HG03575 (cell line): ENCODE measurements around the gene SULT4A1.

Experiments
- ATAC-seq: cut with Tn5 transposase; IDR thresholded peaks from one replicate; pipeline ENCODE4 v1.9.1; 2021; ENCODE audit not compliant: unreplicated experiment, insufficient number of reproducible peaks, low FRiP score; ENCODE audit errors: extremely low read depth

The SULT4A1 gene

DNA sequence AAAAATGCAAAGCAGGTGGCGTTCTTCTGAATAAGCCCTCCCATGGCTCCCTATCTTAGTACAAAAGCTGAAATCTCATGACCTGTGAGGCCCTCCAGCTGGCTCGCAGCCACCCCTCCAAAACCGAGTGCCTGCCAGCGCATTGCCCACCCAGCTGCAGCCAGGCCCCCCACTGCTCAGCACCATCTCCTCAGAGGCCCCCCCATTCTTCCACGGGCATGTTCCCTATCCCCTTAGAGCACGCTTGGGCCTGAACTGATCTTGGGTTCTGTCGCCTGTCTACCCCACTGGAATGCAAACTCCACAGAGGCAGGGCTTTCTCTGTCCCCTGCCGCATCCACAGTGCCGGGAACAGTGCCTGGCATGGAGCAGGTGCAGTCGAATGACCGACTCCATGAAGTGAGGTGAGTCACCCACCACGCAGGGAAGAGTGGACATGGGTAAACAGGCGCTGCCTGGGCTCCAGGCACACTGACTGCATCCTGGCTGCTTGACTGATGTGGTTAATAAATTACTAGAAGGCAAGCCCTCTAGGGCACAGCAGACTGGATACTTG lies 38.9 kb downstream of the SULT4A1 start:
- ATAC-seq: no peak

DNA sequence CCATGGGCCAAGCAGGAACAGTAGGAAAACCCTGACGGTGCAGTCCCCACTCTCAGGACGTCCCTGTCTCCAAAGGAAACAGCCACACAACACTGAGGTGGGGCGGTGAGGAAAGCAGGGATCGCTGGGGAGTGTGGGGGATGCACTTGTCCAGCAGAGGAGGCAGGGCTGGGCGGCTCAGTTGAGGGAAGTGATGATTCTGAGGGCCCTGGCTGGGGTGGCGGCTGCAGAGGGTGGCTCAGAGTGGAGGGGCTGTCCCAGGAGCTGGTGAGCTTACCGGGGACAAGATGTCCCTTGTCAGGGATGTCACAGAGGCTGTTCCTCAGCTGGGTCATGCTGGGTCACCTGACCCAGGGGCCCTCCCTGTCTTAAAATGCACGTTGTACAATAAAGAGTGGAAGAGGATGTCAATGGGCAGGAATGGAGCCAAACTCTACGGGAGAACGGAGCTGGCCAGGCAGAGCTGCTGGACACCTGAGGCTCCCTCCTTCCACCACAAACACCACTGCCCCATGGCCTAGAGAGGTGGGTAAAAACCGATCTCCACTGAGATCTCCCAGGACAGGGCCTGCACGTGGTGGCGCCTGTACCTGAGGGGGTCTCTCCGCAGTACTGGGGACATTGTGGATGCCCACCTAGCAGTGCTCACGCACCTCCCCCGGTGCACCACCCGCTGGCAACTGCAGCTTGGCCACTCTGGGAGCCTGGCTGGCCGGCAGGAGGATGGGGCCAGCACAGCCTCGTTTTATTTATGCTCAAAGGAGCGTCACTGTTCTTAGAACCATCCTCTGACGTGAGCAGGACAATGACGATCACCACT lies 40.5 kb downstream of the SULT4A1 start:
- no peak for ATAC-seq

DNA sequence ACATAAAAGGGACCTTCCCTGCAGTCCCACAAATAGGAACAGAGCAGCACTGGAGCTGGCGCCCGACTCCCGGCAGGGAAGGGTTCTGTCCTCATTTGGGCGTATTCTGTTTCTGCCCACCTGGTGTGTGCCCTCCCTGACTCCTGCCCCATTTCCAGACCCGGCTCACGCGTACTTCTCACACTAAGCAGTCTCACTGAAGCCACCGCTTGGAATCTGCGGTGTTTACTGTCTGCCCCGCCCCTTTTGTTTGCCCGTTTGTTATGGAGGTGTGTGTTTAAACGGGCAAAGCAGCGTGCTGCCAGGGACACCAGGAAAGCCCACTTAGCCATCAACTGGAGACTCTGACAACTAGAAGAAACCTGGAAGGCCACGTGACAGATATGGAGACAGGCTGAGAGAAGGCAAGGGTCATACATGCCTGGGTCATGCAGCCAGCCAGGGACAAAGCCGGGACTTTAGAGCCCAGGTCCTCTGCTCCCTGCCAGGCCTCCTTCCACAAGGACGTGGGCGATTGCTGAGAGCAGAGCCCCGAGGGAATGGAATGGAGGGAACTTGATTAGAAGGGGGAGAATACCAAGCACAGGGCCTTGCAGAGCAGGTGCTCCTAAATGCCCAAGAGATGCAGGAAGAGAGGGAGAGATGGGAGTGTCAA lies 41.5 kb downstream of the SULT4A1 start:
- no peak for ATAC-seq

DNA sequence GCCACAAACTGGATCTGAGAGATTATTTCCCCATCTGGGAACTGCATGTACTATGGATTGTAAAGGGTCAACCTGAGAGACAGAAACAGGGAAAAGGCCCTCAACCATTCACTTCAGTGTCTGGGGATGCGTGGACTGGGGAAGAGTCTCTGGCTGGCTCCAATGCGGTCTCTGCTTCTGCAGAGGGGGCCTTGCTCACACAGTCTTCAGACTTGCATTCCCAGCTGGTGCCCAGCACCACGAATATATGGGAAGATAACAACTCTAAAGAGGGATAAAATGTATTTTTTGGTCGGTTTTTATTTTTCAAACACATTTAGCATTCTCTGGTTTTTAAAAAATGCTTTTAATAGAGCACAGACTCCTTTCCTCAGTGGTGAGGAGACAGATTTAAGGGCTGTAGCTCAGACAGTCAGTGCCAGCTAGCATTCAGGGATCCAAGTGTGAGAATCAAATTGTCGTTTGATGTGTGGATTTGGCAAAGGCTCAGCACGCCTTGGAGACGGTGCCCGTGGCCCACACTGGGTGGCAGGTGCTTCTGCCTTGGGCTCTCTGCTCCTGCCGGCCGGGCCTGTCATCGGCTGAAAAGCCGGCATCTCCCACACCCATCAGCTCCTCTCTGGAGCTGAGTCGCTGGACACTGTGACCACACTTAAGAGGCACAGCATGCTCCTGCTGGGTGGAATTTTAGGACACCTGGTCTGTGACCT lies 42.2 kb downstream of the SULT4A1 start:
- no peak for ATAC-seq

GRCh38 chr22:43819421-43819921 lies 42.8 kb downstream of the SULT4A1 start:
- no peak for ATAC-seq

DNA sequence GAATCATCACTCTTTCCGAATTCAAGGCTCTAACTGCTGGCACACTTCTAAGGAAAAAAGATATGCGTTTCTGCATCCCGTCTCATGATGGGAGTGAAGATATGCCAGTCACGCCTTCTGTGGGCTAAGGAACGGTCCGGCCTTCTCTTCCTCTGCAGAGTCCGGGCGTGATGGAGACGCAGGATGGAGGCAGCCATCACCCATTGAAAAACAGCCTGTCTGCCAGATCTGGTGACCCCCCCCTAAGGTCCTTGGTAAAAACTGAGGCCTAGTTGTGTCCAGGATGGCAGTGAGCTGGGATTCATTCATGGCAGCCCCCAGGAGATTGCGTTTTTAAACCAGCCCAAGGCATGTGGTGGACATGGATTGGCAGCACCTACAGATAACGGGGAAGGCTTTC lies 43.3 kb downstream of the SULT4A1 start:
- no peak for ATAC-seq

- ATAC-seq: no peak
These were observed 44.9 kb downstream of the SULT4A1 start for GRCh38 chr22:43817402-43817801.

DNA sequence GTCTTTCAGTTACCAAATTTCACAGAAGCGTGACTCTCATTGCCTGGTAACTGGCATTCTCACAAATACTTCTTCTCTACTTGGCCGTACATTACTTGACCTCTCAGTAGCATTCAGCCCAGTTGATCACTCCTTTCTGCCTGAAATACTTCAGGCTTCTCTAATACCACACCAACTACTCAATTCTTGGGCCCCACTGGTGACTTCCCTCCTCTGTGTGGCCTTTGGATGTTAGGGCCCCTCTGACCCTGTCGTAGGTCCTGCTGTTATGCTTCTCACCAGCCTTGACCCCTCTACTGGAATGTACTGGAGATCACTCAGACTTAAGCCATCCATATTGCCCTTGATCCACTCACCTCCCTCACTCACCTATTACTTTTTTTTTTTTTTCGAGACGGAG lies 48.0 kb downstream of the SULT4A1 start:
- no peak for ATAC-seq

- ATAC-seq: no peak
These were observed 49.4 kb downstream of the SULT4A1 start for GRCh38 chr22:43812890-43813289.

GRCh38 chr22:43812149-43812842 lies 50.0 kb downstream of the SULT4A1 start, which contains the start of gene EFCAB6:
Gene EFCAB6 (minus strand): TSS chr22:43812305. CDS start chr22:43782318, 29,987 bp downstream.
- ATAC-seq: no peak

DNA sequence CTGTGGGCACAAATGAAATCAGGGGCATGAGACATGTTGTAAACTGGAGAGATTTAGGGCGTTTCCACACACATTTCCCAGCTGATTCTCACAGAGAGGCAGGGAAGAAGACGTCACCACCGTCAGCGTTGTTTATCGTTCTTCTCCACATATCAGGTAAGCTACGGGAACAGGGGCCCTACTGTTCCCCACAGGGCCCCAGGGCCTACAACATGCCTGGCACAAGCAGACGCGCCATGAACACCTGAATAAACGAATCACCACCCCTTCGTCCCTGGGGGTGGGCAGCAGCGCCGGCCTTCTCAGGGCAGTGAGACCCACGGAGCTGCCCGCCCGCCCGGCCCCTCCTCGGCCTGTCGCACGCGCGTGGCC lies 50.5 kb downstream of the SULT4A1 start:
- ATAC-seq: no peak

DNA sequence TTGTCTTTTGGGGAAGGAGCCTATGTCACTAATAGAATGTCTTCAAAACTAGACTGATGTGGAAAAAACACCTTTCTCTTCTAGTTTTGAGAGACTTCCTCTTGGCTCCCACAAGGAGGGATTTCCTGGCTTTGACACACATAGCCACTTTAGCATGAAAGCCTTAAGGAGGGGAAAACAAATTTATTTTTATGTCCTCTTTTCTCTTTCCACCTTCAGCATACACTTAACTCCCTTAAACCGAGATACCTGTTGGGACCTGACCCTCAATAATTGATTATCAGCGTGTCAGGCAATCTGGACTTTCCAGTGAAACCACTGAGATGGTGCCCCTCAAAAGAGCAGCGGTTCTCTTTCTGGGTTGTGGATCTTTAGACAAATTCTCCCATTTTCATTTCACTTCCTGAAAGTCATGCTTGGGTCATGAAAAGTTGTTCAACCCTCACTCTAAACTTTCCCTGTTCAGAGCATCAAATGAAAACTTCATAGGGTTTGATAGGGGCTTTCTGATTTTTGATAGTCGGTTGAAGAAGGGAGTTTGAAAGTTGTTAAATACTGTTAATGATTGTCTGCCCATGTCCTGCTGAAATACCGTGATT lies 59.3 kb downstream of the SULT4A1 start:
- ATAC-seq: no peak

DNA sequence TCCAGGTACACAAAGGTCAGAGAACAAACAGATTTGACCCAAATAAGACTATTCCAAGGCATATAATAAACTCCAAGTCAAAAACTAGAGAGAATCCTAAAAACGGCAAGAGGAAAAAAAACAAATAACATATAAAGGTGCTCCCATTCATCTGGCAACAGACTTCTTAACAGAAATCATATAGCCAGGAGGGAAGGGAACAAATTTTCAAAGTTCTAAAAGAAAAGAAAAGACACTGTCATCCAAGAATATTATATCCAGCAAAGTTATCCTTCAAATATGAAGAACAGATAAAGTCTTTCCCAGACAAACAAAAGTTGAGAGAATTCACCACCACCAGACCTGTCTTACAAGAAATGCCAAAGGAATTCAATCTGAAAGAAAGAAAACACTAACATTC lies 61.3 kb downstream of the SULT4A1 start:
- ATAC-seq: no peak

- no peak for ATAC-seq
These were observed 63.8 kb downstream of the SULT4A1 start for GRCh38 chr22:43798492-43798891.

- ATAC-seq: no peak
These were observed 65.7 kb downstream of the SULT4A1 start for GRCh38 chr22:43796567-43796966.

DNA sequence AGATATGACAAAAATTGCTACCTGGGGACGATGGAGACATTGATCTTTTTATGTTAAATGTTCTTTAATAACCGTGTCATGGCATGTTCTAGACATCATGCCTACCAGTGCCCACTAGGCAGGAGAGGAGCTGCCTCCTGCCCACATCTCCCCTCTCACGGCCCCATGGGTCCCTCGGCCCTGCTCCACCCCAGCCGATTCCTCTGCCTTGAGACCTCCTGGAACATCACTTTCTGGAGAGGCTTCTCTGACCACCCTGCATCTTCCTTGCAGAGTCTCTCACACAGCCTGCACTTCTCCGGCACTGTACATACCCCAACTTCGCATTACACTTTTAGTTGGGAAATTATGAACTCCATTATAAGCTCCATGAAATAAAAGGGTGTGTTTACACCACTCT lies 67.0 kb downstream of the SULT4A1 start:
- no peak for ATAC-seq

GRCh38 chr22:43792905-43793304 lies 69.4 kb downstream of the SULT4A1 start:
- ATAC-seq: no peak

- ATAC-seq: no peak
These were observed 72.9 kb downstream of the SULT4A1 start for GRCh38 chr22:43789452-43789851.

- ATAC-seq: no peak
These were observed 78.5 kb downstream of the SULT4A1 start for GRCh38 chr22:43783777-43784176.
